ENCODE data around the gene PBX3. TPM values are rescaled to one million over a fixed set of nuclear protein-coding genes. Genes with fewer than 3 reads are reported as not detected.

The PBX3 gene
- 10 to 100 TPM; 11.4 to 18.9 TPM for total RNA-seq
- 10 to 100 TPM in 1 of 2 donors, 1 to 10 TPM in 1; 7.3 to 10.8 TPM for polyA plus RNA-seq

- no peaks in the 10 kb centered on the region for H3K36me3 ChIP-seq (ENCODE audit: control insufficient read depth in 4 of 4, insufficient read depth in 3 of 4, low read depth in 1 of 4, low read length in 3 of 4)
- H3K27me3 ChIP-seq (ENCODE audit: control insufficient read depth in 4 of 4, insufficient read depth in 4 of 4, low read length in 3 of 4): no peaks in the 10 kb centered on the region
- H3K27ac ChIP-seq (ENCODE audit: low read depth in 1 of 2, low read length in 2 of 2): peak within 1 kb of the TSS; percentile 74 to 86
- H3K4me3 ChIP-seq (ENCODE audit: low read depth in 1 of 3, low read length in 3 of 3): peak within 1 kb of the TSS; percentile 76 to 99 (median 85)
- DNase-seq (ENCODE audit: low spot score): peak; percentile 56
- peaks cover 0 to 34% (median 27%) of the 10 kb centered on the region in 4 donors for H3K4me1 ChIP-seq (ENCODE audit: control insufficient read depth in 4 of 4, insufficient read depth in 4 of 4, low read length in 3 of 4)
- under 1% methylated on average over 106 of the region's 107 CpGs for WGBS
- peak within 1 kb of the TSS in 1 of 2 donors; percentile 81 for H3K9ac ChIP-seq (ENCODE audit: low read depth in 1 of 2, low read length in 2 of 2)
- no peaks in the 10 kb centered on the region for H3K9me3 ChIP-seq (ENCODE audit: control insufficient read depth in 4 of 4, low read length in 3 of 4)
- TF ChIP-seq EGR1 (IDR thresholded peaks at IDR 0.05; ENCODE audit: low read depth in 2 of 2) (no peak), TAF1 (conservative IDR thresholded peaks at IDR 0.05) (no peak), CTCF (IDR thresholded peaks at IDR 0.05; ENCODE audit: low read depth, low read length, missing input control) (no peak), MAX (IDR thresholded peaks at IDR 0.05) (no peak), REST (IDR thresholded peaks at IDR 0.05) (no peak), ATF3 (IDR thresholded peaks at IDR 0.05) (no peak)
These were observed at the start of gene PBX3 for GRCh38 chr9:125747053-125747764. TSS of gene PBX3 (plus strand) at chr9:125747373.

GRCh38 chr9:125699870-125700269 is 47.3 kb upstream of the PBX3 start:
- no peak overlapping the region for H3K9ac ChIP-seq (ENCODE audit: low read depth in 1 of 2, low read length in 2 of 2)
- no peaks in the 10 kb centered on the region for H3K36me3 ChIP-seq (ENCODE audit: control insufficient read depth in 4 of 4, insufficient read depth in 3 of 4, low read depth in 1 of 4, low read length in 3 of 4)
- no peak overlapping the region for H3K27ac ChIP-seq (ENCODE audit: low read depth in 1 of 2, low read length in 2 of 2)
- 96% methylated on average over 3 of the region's 3 CpGs for WGBS
- H3K9me3 ChIP-seq (ENCODE audit: control insufficient read depth in 4 of 4, low read length in 3 of 4): no peaks in the 10 kb centered on the region
- DNase-seq (ENCODE audit: low spot score): no peak
- H3K27me3 ChIP-seq (ENCODE audit: control insufficient read depth in 4 of 4, insufficient read depth in 4 of 4, low read length in 3 of 4): no peaks in the 10 kb centered on the region
- no peak overlapping the region for H3K4me3 ChIP-seq (ENCODE audit: low read depth in 1 of 3, low read length in 3 of 3)
- H3K4me1 ChIP-seq (ENCODE audit: control insufficient read depth in 4 of 4, insufficient read depth in 4 of 4, low read length in 3 of 4): no peaks in the 10 kb centered on the region
- TF ChIP-seq NR2F2 (IDR thresholded peaks at IDR 0.05) (no peak), FOXA2 (IDR thresholded peaks at IDR 0.05) (no peak), RXRA (IDR thresholded peaks at IDR 0.05) (no peak), EGR1 (IDR thresholded peaks at IDR 0.05; ENCODE audit: low read depth in 2 of 2) (no peak), ZBTB33 (IDR thresholded peaks at IDR 0.05) (no peak), YY1 (IDR thresholded peaks at IDR 0.05) (no peak), JUND (IDR thresholded peaks at IDR 0.05) (no peak), SP1 (IDR thresholded peaks at IDR 0.05) (no peak), CTCF (IDR thresholded peaks at IDR 0.05; ENCODE audit: low read depth, low read length, missing input control) (no peak), GABPA (IDR thresholded peaks at IDR 0.05 in 1 of 2, conservative IDR thresholded peaks at IDR 0.05 in 1 of 2) (no peak), FOXA1 (IDR thresholded peaks at IDR 0.05) (no peak), MAX (IDR thresholded peaks at IDR 0.05) (no peak), HNF4G (IDR thresholded peaks at IDR 0.05) (no peak), RAD21 (IDR thresholded peaks at IDR 0.05) (no peak)
